Upper lobe of left lung (tissue), 4 donors: ENCODE data around the gene ITSN1.

Experiments used
- EP300 ChIP-seq, 4 donors: sonication (generic); formaldehyde crosslinking; IDR thresholded peaks; one replicate each; pipeline ENCODE4 v1.5.1; 2017; ENCODE audit warnings: antibody characterized with exemption in 4 of 4, control low read depth in 2 of 4
- POLR2A ChIP-seq, 4 donors: fragments of 450-650 bp; IDR thresholded peaks; one replicate each; pipeline ENCODE4 v1.5.1; 2016 to 2017; ENCODE audit warnings: antibody characterized with exemption in 4 of 4, mild to moderate bottlenecking in 2 of 4
- TF ChIP-seq, protein P1 (sequence below), 6 experiments: fragments of 450-650 bp in 4 of 6; fragments of 200-600 bp in 2 of 6; sonication (generic) in 2 of 6; IDR thresholded peaks; one replicate each; pipeline ENCODE4 v1.5.1; 2016 to 2019; ENCODE audit warnings: antibody characterized with exemption in 6 of 6

DNA sequence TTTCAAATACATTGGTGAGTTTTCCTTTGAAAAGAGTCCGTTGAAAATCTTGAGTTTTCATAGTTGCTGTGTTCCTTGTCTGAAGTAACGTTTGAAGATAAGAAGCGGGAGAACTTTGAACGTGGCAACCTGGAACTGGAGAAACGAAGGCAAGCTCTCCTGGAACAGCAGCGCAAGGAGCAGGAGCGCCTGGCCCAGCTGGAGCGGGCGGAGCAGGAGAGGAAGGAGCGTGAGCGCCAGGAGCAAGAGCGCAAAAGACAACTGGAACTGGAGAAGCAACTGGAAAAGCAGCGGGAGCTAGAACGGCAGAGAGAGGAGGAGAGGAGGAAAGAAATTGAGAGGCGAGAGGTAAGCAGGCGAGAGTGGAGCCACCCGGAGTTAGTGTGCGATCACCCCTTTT is 129.7 kb downstream of the ITSN1 start:
- TF ChIP-seq, protein P1, sequence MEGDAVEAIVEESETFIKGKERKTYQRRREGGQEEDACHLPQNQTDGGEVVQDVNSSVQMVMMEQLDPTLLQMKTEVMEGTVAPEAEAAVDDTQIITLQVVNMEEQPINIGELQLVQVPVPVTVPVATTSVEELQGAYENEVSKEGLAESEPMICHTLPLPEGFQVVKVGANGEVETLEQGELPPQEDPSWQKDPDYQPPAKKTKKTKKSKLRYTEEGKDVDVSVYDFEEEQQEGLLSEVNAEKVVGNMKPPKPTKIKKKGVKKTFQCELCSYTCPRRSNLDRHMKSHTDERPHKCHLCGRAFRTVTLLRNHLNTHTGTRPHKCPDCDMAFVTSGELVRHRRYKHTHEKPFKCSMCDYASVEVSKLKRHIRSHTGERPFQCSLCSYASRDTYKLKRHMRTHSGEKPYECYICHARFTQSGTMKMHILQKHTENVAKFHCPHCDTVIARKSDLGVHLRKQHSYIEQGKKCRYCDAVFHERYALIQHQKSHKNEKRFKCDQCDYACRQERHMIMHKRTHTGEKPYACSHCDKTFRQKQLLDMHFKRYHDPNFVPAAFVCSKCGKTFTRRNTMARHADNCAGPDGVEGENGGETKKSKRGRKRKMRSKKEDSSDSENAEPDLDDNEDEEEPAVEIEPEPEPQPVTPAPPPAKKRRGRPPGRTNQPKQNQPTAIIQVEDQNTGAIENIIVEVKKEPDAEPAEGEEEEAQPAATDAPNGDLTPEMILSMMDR (IDR thresholded peaks at IDR 0.05): no peak
- TF ChIP-seq POLR2A (IDR thresholded peaks at IDR 0.05) (no peak), EP300 (IDR thresholded peaks at IDR 0.05) (no peak)
